ENCODE measurements around the gene CCL17.
"Not testable (repeated sequence)": the region's sequence is repeated elsewhere in the genome, so short reads cannot be mapped to it uniquely, and the experiment has no call there.

The CCL17 gene

GRCh38 chr16:57432505-57432904 is 27.9 kb downstream of the CCL17 start:
- no peak for TF ChIP-seq CTCF (IDR thresholded peaks at IDR 0.05; ENCODE audit: borderline replicate concordance, insufficient read depth, low read depth, low read length)
- H3K4me3 ChIP-seq (ENCODE audit: low read depth, low read length) = no peak overlapping the region

GRCh38 chr16:57432989-57433388 is 28.4 kb downstream of the CCL17 start:
- no peak for TF ChIP-seq CTCF (IDR thresholded peaks at IDR 0.05; ENCODE audit: borderline replicate concordance, insufficient read depth, low read depth, low read length)

GRCh38 chr16:57434003-57434402 is 29.4 kb downstream of the CCL17 start:
- no peak for TF ChIP-seq CTCF (IDR thresholded peaks at IDR 0.05; ENCODE audit: borderline replicate concordance, insufficient read depth, low read depth, low read length)
- H3K4me3 ChIP-seq (ENCODE audit: low read depth, low read length) = no peak overlapping the region

More at GRCh38 chr16:57432989-57433388, 28.4 kb downstream of the CCL17 start:
- H3K4me3 ChIP-seq (ENCODE audit: low read depth, low read length) = no peak overlapping the region

- TF ChIP-seq CTCF (IDR thresholded peaks at IDR 0.05; ENCODE audit: borderline replicate concordance, insufficient read depth, low read depth, low read length) = no peak
Measured at GRCh38 chr16:57435838-57436237, 31.3 kb downstream of the CCL17 start.

GRCh38 chr16:57439947-57440346 is 35.4 kb downstream of the CCL17 start:
- H3K4me3 ChIP-seq (ENCODE audit: low read depth, low read length) = not testable (repeated sequence)

More at GRCh38 chr16:57435838-57436237, 31.3 kb downstream of the CCL17 start:
- no peak overlapping the region for H3K4me3 ChIP-seq (ENCODE audit: low read depth, low read length)

GRCh38 chr16:57440551-57440950 is 36.0 kb downstream of the CCL17 start:
- H3K4me3 ChIP-seq (ENCODE audit: low read depth, low read length) = not testable (repeated sequence)

GRCh38 chr16:57444711-57445110 is 40.1 kb downstream of the CCL17 start:
- TF ChIP-seq CTCF (IDR thresholded peaks at IDR 0.05; ENCODE audit: borderline replicate concordance, insufficient read depth, low read depth, low read length) = no peak
- H3K4me3 ChIP-seq (ENCODE audit: low read depth, low read length) = no peak overlapping the region

GRCh38 chr16:57445510-57445909 is 40.9 kb downstream of the CCL17 start:
- H3K4me3 ChIP-seq (ENCODE audit: low read depth, low read length) = no peak overlapping the region
- TF ChIP-seq CTCF (IDR thresholded peaks at IDR 0.05; ENCODE audit: borderline replicate concordance, insufficient read depth, low read depth, low read length) = no peak
